OCI-LY7 (cell line): ENCODE measurements around the gene ABCC8.

Experiments
- CTCF ChIP-seq: fragments of 200-600 bp; sonication (generic); conservative IDR thresholded peaks from 2 replicates; pipeline ENCODE4 v1.5.1; 2014; ENCODE audit warnings: mild to moderate bottlenecking, antibody characterized with exemption, low read length, moderate library complexity, mixed read lengths
- EZH2phosphoT487 ChIP-seq: fragments of 200-600 bp; sonication (generic); IDR thresholded peaks from 2 replicates; pipeline ENCODE4 v1.6.1; 2018; ENCODE audit warnings: low read depth, borderline replicate concordance, mild to moderate bottlenecking, mixed run types, antibody characterized with exemption, low read length, moderate library complexity, mixed read lengths

GRCh38 chr11:17395554-17395961 lies 81.1 kb downstream of the ABCC8 start:
- TF ChIP-seq CTCF (no peak), EZH2phosphoT487 (no peak)
